ENCODE measurements around the gene DTNB.
"Not testable (repeated sequence)": the region's sequence is repeated elsewhere in the genome, so short reads cannot be mapped to it uniquely, and the experiment has no call there.

DTNB gene

DNA sequence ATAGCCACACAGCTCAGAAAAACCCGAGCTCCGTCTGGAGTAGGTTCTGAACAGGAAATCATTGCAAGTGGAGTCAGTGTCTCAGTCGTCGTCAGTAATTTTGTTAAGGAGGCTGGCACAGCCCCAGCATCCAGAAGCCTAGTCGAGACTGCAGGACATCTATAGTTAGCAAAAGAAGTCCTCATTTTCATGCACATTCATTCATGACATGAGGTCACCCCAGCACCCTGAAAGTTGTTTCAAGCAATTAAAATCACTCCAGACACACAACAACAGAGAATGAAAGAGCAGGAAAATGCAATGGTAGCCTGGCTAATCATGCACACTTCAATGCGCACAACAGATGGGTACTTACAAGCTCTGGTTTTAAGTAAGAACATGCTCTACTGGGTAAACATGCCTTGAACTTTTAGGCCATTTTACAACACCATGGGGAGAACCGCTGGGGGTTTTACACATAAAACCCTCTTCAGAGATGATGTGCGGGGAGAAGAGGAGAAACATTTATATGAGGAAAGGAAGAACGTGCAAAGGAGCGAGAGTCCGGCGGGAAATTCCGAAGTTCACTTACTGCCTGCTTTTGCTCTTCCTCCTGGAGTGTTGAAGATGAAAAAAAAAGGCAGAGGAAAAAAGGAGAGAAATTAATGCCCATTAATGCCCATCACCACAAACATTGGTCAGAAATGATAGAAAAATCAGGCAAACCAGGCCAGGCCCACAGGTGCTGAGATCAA, 254.3 kb downstream of the DTNB start:
- DNase-seq (ENCODE audit: low read depth in 2 of 2), result no peak

DNA sequence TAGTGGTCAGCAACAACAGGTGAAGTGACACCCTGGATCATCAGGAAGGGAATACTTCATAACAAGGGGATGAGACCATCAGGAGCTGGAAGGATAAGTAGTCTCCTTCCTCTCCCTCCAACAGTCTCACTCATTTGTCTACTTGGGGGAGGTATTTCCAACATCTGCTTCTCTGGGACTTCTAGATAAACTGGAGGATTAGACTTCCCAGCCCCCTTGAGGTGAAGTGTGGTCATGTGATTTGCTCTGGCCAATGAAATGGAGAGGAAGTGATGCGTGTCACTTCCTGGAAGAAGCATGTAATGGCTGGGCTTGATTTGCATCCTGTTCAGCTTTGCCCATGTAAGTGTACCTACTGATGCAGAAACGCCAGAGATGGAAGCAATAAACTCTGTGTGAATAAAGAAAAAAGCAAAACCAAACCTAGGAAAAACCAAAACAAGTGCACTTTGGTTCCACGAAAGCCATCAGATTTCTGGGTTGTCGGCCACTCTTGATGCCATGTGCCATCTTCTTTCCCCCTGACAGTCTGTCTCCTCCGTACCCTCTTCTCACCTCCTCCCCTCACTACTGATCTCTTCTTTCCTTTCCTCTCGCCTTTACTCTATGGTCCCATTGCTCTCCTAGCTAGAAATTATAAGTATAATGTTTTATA, 255.5 kb downstream of the DTNB start:
- no peak for DNase-seq (ENCODE audit: low read depth in 2 of 2)

DNA sequence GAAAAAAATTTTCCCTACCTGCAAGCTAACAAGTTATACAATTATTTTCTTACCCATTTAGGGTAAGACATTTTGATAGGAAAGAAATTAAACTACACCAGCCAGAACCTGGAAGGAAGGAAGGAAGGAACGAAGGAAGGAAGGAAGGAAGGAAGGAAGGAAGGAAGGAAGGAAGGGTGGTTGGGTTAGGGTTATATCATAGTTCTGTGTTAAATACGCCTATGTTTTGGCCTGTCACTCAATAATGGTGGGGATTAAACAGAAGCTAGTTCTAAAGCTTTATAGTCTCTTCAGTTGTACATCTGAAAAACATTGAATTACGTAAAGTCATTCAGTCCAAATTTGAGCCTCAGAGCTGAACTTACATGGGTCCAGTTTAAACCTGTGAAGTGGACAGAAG, 256.7 kb downstream of the DTNB start:
- DNase-seq (ENCODE audit: low read depth in 2 of 2), result no peak

DNA sequence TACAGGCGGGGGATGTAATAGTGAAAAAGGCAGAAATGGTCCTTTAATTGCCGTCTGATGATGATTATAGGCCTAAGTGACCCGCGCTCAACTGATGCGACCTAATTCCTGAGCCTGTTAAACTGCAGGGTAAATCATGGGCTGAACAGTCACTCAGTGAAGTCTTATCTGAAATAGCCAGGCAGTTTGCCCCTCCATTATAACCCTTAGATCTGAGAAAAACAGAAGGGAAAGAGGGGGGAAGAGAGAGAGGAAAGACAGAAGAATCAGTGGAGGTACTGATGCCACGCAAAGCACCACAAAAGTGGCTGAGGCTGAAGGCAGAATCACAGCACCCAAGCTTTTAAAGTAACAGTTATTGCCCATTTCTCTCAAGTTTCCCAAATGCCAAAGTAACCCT, 258.6 kb downstream of the DTNB start:
- DNase-seq (ENCODE audit: low read depth in 2 of 2), result no peak

DNA sequence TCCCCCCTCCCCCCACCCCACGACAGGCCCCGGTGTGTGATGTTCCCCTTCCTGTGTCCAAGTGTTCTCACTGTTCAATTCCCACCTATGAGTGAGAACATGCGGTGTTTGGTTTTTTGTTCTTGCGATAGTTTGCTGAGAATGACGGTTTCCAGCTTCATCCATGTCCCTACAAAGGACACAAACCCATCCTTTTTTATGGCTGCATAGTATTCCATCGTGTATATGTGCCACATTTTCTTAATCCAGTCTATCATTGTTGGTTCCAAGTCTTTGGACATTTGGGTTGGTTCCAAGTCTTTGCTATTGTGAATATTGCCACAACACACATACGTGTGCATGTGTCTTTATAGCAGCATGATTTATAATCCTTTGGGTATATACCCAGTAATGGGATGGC, 260.0 kb downstream of the DTNB start:
- not testable (repeated sequence) for DNase-seq (ENCODE audit: low read depth in 2 of 2)

- DNase-seq (ENCODE audit: low read depth in 2 of 2), result no peak
Observed at GRCh38 chr2:25411753-25412152, 261.6 kb downstream of the DTNB start.

- no peak for DNase-seq (ENCODE audit: low read depth in 2 of 2)
Observed at GRCh38 chr2:25411281-25411680, 262.1 kb downstream of the DTNB start.

DNA sequence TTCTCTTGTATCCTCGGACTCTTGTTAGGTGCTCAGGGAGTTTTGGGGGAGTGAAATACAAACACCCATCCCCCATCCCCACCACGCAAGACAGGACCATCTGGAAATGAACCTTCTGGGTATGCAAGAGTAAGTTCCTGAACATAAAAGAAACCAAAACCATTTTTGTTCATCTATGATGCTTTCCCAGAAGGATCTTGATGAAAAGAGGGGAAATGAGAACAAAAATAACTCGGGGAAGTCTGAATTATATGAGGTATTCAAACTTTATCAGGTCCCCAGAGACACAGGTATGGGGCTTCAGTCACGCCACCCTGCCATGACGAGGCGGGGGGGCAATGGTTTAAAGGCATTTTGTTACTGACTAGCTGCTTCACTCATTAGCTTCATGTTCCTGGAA, 263.0 kb downstream of the DTNB start:
- no peak for DNase-seq (ENCODE audit: low read depth in 2 of 2)

DNA sequence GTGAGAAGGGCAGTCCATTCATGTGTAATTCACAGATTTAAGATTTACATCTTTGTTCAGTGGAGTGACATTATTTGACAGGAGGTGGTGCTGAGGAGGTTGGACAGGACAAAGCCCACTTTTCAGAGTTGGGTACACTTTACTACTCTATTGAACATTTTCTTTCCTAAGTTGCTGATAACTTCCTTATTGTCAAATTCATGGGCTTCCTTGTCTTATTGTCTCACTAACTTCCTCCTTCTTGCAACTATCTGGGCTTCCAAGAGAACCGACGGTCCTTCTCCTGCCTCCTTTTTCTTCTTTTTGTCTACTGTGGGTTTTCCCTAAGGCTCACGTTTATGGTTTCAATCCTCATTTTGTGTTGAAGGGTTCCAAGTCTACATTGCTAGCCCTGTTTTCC, 263.9 kb downstream of the DTNB start:
- no peak for DNase-seq (ENCODE audit: low read depth in 2 of 2)

DNA sequence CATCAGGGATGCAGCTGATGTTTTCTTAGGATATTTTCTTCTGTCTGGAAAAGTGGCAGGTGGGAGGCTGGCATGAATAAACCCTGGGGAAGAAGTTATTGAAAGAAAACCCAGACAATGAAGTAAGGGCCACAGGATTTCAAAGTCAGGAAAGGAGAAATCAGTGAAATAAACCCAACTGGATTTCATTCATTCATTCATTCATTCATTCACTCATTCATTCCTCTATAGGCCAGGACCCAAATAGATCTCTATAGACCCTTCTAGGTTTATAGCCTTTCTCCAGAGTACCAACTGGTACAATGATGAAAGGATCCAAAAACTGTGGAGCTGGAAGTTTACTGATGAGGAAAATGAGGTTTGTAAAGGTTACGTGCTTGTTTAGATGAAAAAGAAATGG, 264.3 kb downstream of the DTNB start:
- DNase-seq (ENCODE audit: low read depth in 2 of 2), result no peak

GRCh38 chr2:25405611-25406295, 267.6 kb downstream of the DTNB start:
- DNase-seq (ENCODE audit: low read depth in 2 of 2), result no peak

DNA sequence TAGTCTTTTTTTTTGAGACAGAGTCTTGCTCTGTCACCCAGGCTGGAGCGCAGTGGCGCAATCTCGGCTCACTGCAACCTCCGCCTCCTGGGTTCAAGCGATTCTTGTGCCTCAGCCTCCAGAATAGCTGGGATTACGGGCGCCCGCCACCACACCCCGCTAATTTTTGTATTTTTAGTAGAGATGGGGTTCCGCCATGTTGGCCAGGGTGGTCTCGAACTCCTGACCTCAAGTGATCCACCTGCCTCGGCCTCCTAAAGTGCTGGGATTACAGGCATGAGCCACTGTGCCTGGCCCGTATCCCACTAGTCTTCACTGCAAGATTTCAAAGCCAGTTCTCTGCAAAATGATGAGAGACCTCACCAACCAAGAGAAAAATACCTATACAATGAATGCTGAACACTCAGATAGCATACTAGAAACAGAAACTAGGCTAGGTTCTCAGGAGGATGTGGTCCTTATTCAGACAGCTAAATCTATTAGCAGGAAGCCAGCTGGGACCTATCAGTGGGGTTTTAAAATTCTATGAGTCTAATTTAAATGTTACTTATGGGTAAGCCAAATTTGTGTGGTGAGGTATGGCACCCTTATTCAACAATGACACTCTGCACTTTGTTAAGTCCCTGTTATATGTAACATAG, 270.1 kb downstream of the DTNB start:
- not testable (repeated sequence) for DNase-seq (ENCODE audit: low read depth in 2 of 2)

DNA sequence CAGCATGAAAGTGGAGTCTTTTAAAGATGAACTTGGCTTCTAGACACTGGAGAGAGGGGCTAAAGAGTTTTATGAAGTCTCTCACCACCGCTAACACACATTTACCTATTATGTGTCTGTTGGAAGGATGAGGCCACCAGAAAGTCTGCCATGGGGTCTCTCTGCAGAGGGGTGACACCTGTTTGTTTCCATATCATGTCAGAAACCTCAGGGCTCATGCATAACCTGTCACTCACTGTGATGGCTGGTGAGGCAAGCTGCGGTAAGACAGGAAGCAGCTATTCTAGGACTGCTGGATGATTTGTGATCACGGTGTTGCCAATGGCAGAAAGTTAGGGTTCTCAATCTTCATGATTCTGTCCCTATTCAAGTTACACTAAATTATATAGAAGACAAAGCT, 270.9 kb downstream of the DTNB start:
- DNase-seq (ENCODE audit: low read depth in 2 of 2), result no peak

GRCh38 chr2:25401307-25402026, 271.9 kb downstream of the DTNB start:
- DNase-seq (ENCODE audit: low read depth in 2 of 2), result no peak

DNA sequence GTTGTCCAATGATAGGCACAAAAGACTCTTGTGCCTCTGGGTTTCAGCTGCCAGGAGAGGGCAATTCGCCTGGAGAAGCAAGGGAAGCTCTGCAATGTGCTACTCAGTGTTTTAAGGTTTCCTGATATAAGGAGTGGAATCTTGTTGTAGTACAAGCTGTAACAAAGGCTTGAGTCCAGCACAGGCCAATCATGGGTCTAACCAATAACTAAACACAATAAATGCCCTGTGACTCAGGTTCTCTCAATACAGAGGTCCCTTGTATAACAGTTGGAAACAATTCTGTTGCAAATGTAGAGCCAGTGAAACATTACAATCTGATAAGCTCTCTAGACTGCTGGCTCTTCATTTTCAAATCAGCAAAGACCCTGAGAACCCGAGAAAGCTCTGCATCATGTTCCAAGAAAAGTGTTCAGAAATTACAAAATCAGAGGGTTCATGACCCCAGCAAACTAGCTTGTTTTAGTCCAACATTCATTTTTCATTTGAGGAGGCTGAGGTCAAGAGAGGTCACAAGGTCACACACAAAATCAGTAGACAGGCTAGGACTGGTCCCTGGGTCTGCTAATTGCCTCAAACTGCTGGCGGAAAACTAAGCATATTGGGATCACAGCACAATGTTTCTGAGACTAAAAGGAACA, 272.7 kb downstream of the DTNB start:
- no peak for DNase-seq (ENCODE audit: low read depth in 2 of 2)

DNA sequence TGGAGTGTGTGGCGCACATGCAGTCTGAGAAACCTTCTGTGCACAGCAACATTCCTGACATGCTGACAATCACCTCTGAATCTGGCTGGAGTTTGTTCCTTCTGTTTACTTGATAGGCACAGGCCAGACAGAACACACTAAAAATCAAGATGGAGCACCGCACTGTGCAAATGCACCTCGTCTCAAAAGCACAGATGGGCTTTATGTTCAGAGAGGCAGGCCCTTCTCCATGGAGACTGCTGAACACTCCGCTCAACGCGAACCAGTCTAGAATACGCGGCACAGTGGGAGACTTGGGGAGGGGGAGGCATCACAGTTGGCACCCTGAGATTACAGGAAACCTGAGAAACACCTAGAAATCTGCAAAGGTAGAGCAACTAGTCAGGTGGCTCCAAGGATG, 273.2 kb downstream of the DTNB start:
- no peak for DNase-seq (ENCODE audit: low read depth in 2 of 2)

DNA sequence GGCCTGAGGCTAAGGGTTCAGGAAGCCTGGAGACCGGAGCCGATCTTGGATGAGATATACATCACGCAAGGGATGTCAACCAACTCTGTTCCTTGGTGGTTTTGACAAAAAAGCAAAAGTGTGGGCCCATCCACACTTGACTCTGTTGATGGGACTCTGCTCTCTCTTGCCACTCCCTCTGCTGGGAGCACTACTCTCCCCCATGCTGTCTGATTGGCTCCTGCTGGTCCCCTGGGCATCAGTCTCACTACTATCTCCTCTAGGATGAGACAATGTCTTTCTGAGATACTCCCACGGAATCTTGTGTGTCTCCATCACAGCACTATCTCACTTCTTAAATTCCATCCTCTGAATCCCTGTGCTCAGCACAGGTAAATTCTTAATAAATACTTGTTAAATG, 274.8 kb downstream of the DTNB start:
- no peak for DNase-seq (ENCODE audit: low read depth in 2 of 2)

- no peak for DNase-seq (ENCODE audit: low read depth in 2 of 2)
Observed at GRCh38 chr2:25397777-25398176, 275.6 kb downstream of the DTNB start.

DNA sequence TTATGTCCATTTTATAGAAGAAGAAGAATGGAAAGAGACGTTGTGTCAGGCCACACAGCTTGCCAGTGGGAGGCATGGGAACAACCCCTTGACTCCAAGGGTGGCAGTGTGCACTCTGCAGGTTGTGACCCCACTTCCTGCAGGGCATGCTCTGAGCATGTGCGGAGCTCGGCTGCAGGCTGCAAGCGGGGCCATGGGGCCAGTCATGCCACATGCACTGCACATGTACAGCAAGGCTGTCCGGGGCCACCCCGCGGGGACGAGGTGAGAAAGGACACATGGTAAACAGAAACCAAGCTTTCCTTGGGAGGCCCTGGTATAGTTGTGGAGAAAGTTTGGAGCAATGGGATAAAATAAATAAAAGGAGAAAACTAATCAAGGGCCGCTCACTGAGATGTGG, 284.2 kb downstream of the DTNB start:
- no peak for DNase-seq (ENCODE audit: low read depth in 2 of 2)

DNA sequence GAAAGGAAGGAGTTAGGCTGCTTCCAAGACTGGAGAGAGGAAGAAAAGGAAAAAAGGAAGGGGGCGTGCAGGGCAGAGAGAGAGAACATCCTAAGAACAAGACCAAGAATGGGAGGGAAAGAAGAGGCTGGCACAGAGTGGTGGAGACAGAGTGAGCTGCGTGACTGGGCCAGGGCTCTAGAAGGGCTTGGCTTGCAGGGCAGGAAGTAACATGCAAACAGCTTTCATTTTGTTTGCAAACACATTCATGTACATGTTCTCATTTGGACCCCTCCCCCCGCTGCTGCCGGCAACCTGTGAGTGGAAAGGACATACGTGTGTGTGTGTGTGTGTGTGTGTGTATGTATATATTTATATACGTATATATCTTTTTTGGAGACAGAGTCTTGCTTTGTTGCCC, 284.9 kb downstream of the DTNB start:
- no peak for DNase-seq (ENCODE audit: low read depth in 2 of 2)

DNA sequence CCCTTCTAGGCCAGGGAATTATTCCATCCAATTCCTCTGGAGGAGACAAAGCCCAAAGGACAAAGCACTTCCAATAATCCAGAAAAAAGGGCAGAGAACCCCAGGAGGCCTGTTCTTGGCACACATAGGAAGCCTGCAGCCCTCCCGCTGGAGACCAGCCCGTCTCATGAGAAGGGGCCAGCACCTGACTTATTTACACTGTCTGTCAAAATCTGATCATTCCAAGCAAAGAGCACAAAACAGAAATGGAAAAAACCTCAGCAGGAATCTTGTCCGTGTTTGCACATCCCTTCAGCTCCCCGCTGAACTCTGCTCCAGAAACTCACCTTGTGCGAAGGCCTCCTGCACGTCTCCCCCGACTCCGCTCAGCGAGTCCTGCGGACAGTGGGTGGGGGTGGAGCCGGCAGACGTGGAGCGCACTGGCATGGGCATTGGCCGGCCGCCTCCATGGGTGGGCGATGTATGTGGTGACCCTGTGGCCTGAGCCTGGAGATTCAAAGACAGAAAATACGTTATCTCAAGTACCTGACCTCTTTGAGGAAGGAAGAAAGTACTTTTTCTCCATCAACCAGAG, 285.4 kb downstream of the DTNB start:
- no peak for DNase-seq (ENCODE audit: low read depth in 2 of 2)

All from fibroblast of skin of left biceps (primary cell).